ENCODE data around the gene TMC6. TPM values are rescaled to one million over a fixed set of nuclear protein-coding genes. Genes with fewer than 3 reads are reported as not detected.

TMC6 gene
- total RNA-seq, 1 experiment from 2014 or later = 22.9 TPM

DNA sequence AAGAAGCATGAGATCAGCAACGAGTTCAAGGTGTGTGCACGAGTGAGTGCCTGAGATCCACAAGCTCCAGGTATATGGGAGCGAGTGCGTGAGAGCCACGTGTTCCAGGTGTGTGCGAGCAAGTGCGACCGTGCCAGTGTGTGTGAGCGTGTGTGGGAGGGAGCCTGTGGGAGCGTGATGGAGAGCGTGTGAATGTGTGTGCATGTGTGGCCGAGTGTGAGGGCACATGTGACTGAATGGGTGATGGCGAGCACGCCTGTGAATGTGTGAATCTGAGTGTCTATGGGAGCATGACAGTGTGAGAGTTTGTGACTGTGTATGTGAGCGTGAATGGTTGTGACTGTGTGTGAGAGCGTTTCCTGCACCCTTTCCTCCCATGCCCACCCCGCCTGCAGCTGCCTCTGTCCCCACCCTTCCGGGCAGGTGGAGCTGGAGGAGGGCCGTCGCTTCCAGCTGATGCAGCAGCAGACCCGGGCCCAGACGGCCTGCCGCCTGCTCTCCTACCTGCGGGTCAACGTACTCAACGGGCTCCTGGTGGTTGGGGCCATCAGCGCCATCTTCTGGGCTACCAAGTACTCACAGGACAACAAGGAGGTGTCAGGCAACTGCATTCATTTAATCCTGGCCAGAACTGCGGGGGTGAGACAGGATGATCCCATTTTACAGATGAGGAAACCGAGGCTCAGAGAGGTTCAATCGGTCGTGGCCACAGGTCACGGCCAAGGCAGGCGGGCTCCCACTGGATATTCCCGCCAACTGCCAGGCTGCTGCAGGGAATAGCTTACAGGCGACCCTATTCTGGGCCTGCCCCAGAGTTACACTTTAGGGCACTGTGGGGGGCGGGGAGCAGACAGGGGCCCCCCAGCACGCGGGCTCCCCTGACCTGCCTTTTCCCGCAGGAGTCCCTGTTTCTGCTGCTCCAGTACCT, 5.7 kb upstream of the TMC6 start:
- Histone ChIP-seq H3K36me3 (ENCODE audit: insufficient read depth, low read length, poor library complexity, severe bottlenecking) (no peaks in the 10 kb centered on the region), H3K4me1 (ENCODE audit: insufficient read depth, low read length, poor library complexity, severe bottlenecking) (peaks cover 23% of the 10 kb centered on the region), H3K9me3 (ENCODE audit: low read depth, low read length, poor library complexity, severe bottlenecking) (no peaks in the 10 kb centered on the region), H3K27ac (ENCODE audit: low read depth, low read length, poor library complexity, severe bottlenecking) (no peak overlapping the region), H3K27me3 (replicated peaks; ENCODE audit: insufficient read depth, low read depth, low read length, poor library complexity) (no peaks in the 10 kb centered on the region), H3K4me3 (ENCODE audit: low read depth, low read length, poor library complexity, severe bottlenecking) (no peak overlapping the region)
- DNase-seq (ENCODE audit: low spot score) = peak; percentile 70
- ChIA-PET POLR2A (ENCODE audit: low non-redundant PET) (no interaction called here), CTCF (interaction anchor here (0.5 to 0.6 kb wide), 2 partner anchors 442 to 825 kb away, joined by 4 to 7 read pairs; no protein-coding TSS in a partner anchor)
- TF ChIP-seq EZH2 (IDR thresholded peaks at IDR 0.05; ENCODE audit: borderline replicate concordance, low read depth, low read length, poor library complexity, severe bottlenecking) = no peak
- TF ChIP-seq CTCF (conservative IDR thresholded peaks at IDR 0.05; ENCODE audit: low read depth, low read length) = peak; percentile 78
- no TSS peak for BruUV-seq (replicated peaks)
- intact Hi-C loops (cut with micrococcal nuclease; ENCODE audit: unreplicated experiment) = no loop called here

DNA sequence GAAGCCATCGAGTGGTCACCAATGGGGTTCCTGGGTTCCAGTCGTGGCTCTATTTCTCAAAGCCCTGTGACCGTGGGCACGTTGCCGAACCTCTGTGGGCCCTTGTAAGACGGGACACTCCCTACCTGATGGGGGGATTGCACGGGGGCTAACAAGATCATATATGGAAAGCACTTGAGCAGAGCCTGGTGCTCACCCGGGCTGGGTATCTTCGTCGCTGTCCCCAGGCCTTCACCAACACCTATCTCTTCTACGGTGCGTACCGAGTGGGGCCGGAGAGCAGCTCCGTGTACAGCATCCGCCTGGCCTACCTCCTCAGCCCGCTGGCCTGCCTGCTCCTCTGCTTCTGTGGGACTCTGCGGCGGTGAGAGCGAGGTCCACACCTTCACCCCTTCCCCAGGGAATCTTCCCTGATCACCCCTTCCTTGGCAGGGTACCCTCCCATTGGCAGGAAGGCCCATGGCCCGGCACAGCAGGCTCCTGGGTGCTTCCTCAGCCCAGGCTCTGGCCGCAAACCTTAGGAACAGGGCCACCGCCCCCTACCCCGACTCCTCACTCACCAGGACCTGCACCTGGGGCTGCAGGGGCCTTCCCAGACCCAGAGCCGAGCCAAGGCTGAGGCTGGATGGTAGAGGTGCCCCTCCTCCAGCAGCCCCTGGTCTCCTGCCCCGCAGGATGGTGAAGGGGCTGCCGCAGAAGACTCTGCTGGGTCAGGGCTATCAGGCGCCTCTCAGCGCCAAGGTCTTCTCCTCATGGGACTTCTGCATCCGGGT, 4.8 kb upstream of the TMC6 start:
- ChIA-PET CTCF (no interaction called here), POLR2A (ENCODE audit: low non-redundant PET) (no interaction called here)
- TF ChIP-seq CTCF (conservative IDR thresholded peaks at IDR 0.05; ENCODE audit: low read depth, low read length) (no peak), EZH2 (IDR thresholded peaks at IDR 0.05; ENCODE audit: borderline replicate concordance, low read depth, low read length, poor library complexity, severe bottlenecking) (no peak)
- Histone ChIP-seq H3K4me1 (ENCODE audit: insufficient read depth, low read length, poor library complexity, severe bottlenecking) (peaks cover 27% of the 10 kb centered on the region), H3K36me3 (ENCODE audit: insufficient read depth, low read length, poor library complexity, severe bottlenecking) (no peaks in the 10 kb centered on the region), H3K9me3 (ENCODE audit: low read depth, low read length, poor library complexity, severe bottlenecking) (no peaks in the 10 kb centered on the region), H3K27me3 (replicated peaks; ENCODE audit: insufficient read depth, low read depth, low read length, poor library complexity) (no peaks in the 10 kb centered on the region), H3K4me3 (ENCODE audit: low read depth, low read length, poor library complexity, severe bottlenecking) (no peak overlapping the region), H3K27ac (ENCODE audit: low read depth, low read length, poor library complexity, severe bottlenecking) (no peak overlapping the region)
- no peak for DNase-seq (ENCODE audit: low spot score)
- intact Hi-C loops (cut with micrococcal nuclease; ENCODE audit: unreplicated experiment) = no loop called here
- no TSS peak for BruUV-seq (replicated peaks)

GRCh38 chr17:78132767-78133178, 4.2 kb upstream of the TMC6 start:
- no TSS peak for BruUV-seq (replicated peaks)
- intact Hi-C loops (cut with micrococcal nuclease; ENCODE audit: unreplicated experiment) = no loop called here
- Histone ChIP-seq H3K4me1 (ENCODE audit: insufficient read depth, low read length, poor library complexity, severe bottlenecking) (peaks cover 33% of the 10 kb centered on the region), H3K4me3 (ENCODE audit: low read depth, low read length, poor library complexity, severe bottlenecking) (no peak overlapping the region), H3K9me3 (ENCODE audit: low read depth, low read length, poor library complexity, severe bottlenecking) (no peaks in the 10 kb centered on the region), H3K27me3 (replicated peaks; ENCODE audit: insufficient read depth, low read depth, low read length, poor library complexity) (no peaks in the 10 kb centered on the region), H3K27ac (ENCODE audit: low read depth, low read length, poor library complexity, severe bottlenecking) (no peak overlapping the region), H3K36me3 (ENCODE audit: insufficient read depth, low read length, poor library complexity, severe bottlenecking) (no peaks in the 10 kb centered on the region)
- no peak for DNase-seq (ENCODE audit: low spot score)
- CTCF ChIA-PET = no interaction called here
- TF ChIP-seq EZH2 (IDR thresholded peaks at IDR 0.05; ENCODE audit: borderline replicate concordance, low read depth, low read length, poor library complexity, severe bottlenecking) = no peak
- no peak for TF ChIP-seq CTCF (conservative IDR thresholded peaks at IDR 0.05; ENCODE audit: low read depth, low read length)
- POLR2A ChIA-PET (ENCODE audit: low non-redundant PET) = no interaction called here
